ENCODE measurements around the gene TBC1D24.

Gene TBC1D24

GRCh38 chr16:2482708-2483534, 8.0 kb downstream of the TBC1D24 start:
- Histone ChIP-seq H4K20me1 (peaks cover 0 to 100% (median 100%) of the 10 kb centered on the region in 11 experiments; a peak in 20 of 22 replicates), H3K4me3 (peak overlapping the region in 1 of 10 experiments; percentile 14; a peak in 1 of 20 replicates), H3K4me2 (peak overlapping the region; percentile 65 to 96 (median 86)), H3K27me3 (no peaks in the 10 kb centered on the region), H3K9ac (peak overlapping the region; percentile 4 to 72 (median 47); a peak in 17 of 22 replicates), H3K36me3 (peaks cover 0 to 52% (median 33%) of the 10 kb centered on the region in 11 experiments; a peak in 15 of 22 replicates), H3K4me1 (peaks cover 66 to 91% (median 79%) of the 10 kb centered on the region in 10 experiments), H3K27ac (peak overlapping the region in 6 of 11 experiments; percentile 2 to 64 (median 27); a peak in 7 of 22 replicates), H3K9me3 (replicated peaks in 1 of 11) (no peaks in the 10 kb centered on the region)
- no peak for TF ChIP-seq Cebpa-rat (IDR thresholded peaks at IDR 0.05)

- Histone ChIP-seq H3K36me3 (peaks cover 0 to 44% (median 22%) of the 10 kb centered on the region in 11 experiments; a peak in 15 of 22 replicates), H3K4me3 (peak overlapping the region in 1 of 10 experiments; percentile 14; a peak in 1 of 20 replicates), H3K27ac (peak overlapping the region in 4 of 11 experiments; percentile 2 to 64 (median 14); a peak in 6 of 22 replicates), H3K9me3 (replicated peaks in 1 of 11) (no peaks in the 10 kb centered on the region), H4K20me1 (peaks cover 0 to 100% (median 100%) of the 10 kb centered on the region in 11 experiments; a peak in 20 of 22 replicates), H3K4me1 (peaks cover 72 to 88% (median 79%) of the 10 kb centered on the region in 10 experiments), H3K4me2 (peak overlapping the region; percentile 65 to 96 (median 86)), H3K9ac (peak overlapping the region in 9 of 11 experiments; percentile 27 to 72 (median 58); a peak in 14 of 22 replicates), H3K27me3 (no peaks in the 10 kb centered on the region)
- TF ChIP-seq Cebpa-rat (IDR thresholded peaks at IDR 0.05) = no peak
These were observed 9.3 kb downstream of the TBC1D24 start for GRCh38 chr16:2483939-2484897.

- Histone ChIP-seq H3K27ac (peak overlapping the region in 3 of 11 experiments; percentile 2 to 64 (median 62); a peak in 5 of 22 replicates), H3K4me2 (peak overlapping the region; percentile 65 to 96 (median 86)), H3K9ac (peak overlapping the region in 9 of 11 experiments; percentile 30 to 72 (median 59); a peak in 14 of 22 replicates), H3K4me1 (peaks cover 72 to 86% (median 78%) of the 10 kb centered on the region in 10 experiments), H3K27me3 (no peaks in the 10 kb centered on the region), H3K4me3 (no peak overlapping the region), H3K9me3 (replicated peaks in 1 of 11) (no peaks in the 10 kb centered on the region), H4K20me1 (peaks cover 0 to 100% (median 100%) of the 10 kb centered on the region in 11 experiments; a peak in 19 of 22 replicates), H3K36me3 (peaks cover 0 to 44% (median 24%) of the 10 kb centered on the region in 11 experiments; a peak in 20 of 22 replicates)
- TF ChIP-seq Cebpa-rat (IDR thresholded peaks at IDR 0.05) = peak in 1 of 11 experiments; percentile 46; a peak in 1 of 22 replicates
These were observed 10.1 kb downstream of the TBC1D24 start for GRCh38 chr16:2484898-2485508.

GRCh38 chr16:2485811-2486507, 11.0 kb downstream of the TBC1D24 start:
- peak overlapping the region; percentile 39 to 72 (median 59); a peak in 21 of 22 replicates for H3K9ac ChIP-seq
- H3K4me2 ChIP-seq = peak overlapping the region; percentile 65 to 96 (median 86)
- H4K20me1 ChIP-seq = peaks cover 0 to 100% (median 100%) of the 10 kb centered on the region in 11 experiments; a peak in 19 of 22 replicates
- TF ChIP-seq Cebpa-rat (IDR thresholded peaks at IDR 0.05) = no peak
- peak overlapping the region; percentile 16 to 77 (median 52); a peak in 19 of 22 replicates for H3K27ac ChIP-seq
- peaks cover 72 to 79% (median 75%) of the 10 kb centered on the region in 10 experiments for H3K4me1 ChIP-seq
- peaks cover 0 to 44% (median 25%) of the 10 kb centered on the region in 11 experiments; a peak in 21 of 22 replicates for H3K36me3 ChIP-seq
- no peaks in the 10 kb centered on the region for H3K9me3 ChIP-seq (replicated peaks in 1 of 11)
- peak overlapping the region in 3 of 10 experiments; percentile 16 to 44 (median 30); a peak in 3 of 20 replicates for H3K4me3 ChIP-seq
- H3K27me3 ChIP-seq = no peaks in the 10 kb centered on the region

- no peak for TF ChIP-seq Cebpa-rat (IDR thresholded peaks at IDR 0.05)
- no peaks in the 10 kb centered on the region for H3K27me3 ChIP-seq
- no peaks in the 10 kb centered on the region for H3K9me3 ChIP-seq (replicated peaks in 1 of 11)
- peak overlapping the region; percentile 39 to 72 (median 59); a peak in 19 of 22 replicates for H3K9ac ChIP-seq
- peak overlapping the region; percentile 65 to 96 (median 86) for H3K4me2 ChIP-seq
- peaks cover 0 to 100% (median 100%) of the 10 kb centered on the region in 11 experiments; a peak in 19 of 22 replicates for H4K20me1 ChIP-seq
- H3K4me1 ChIP-seq = peaks cover 66 to 73% (median 68%) of the 10 kb centered on the region in 10 experiments
- peak overlapping the region; percentile 16 to 77 (median 52); a peak in 18 of 22 replicates for H3K27ac ChIP-seq
- H3K4me3 ChIP-seq = 0 out of 20 replicates have a peak overlapping the region, but pooled peaks of 1 of the 10 experiments have one; percentile 4
- peaks cover 0 to 42% (median 24%) of the 10 kb centered on the region in 11 experiments; a peak in 21 of 22 replicates for H3K36me3 ChIP-seq
These were observed 12.0 kb downstream of the TBC1D24 start for GRCh38 chr16:2486645-2487516.

- TF ChIP-seq Cebpa-rat (IDR thresholded peaks at IDR 0.05) = no peak
- Histone ChIP-seq H3K27ac (peak overlapping the region in 10 of 11 experiments; percentile 16 to 77 (median 47); a peak in 14 of 22 replicates), H3K36me3 (peaks cover 0 to 48% (median 27%) of the 10 kb centered on the region in 11 experiments; a peak in 21 of 22 replicates), H4K20me1 (peaks cover 0 to 100% (median 100%) of the 10 kb centered on the region in 11 experiments; a peak in 19 of 22 replicates), H3K9me3 (replicated peaks in 1 of 11) (no peaks in the 10 kb centered on the region), H3K27me3 (no peaks in the 10 kb centered on the region), H3K9ac (peak overlapping the region; percentile 26 to 72 (median 59); a peak in 18 of 22 replicates), H3K4me1 (peaks cover 60 to 67% (median 62%) of the 10 kb centered on the region in 10 experiments), H3K4me2 (peak overlapping the region; percentile 65 to 96 (median 86)), H3K4me3 (peak overlapping the region in 1 of 10 experiments; percentile 31; a peak in 1 of 20 replicates)
These were observed 12.6 kb downstream of the TBC1D24 start for GRCh38 chr16:2487517-2487842.

Measured in BLaER1 treated with 17β-estradiol and CSF1 and Interleukin-3, amounts not matched to agents 10 nM and 100 nM (cell line).